Keratinocyte (primary cell): ENCODE data around the gene LMNTD2. TPM values are rescaled to one million over a fixed set of nuclear protein-coding genes. Genes with fewer than 3 reads are reported as not detected.

Experiments
- DNase-seq: peaks from one replicate; pipeline ENCODE4 v3.0.0-alpha.2; 2011; ENCODE audit warnings: low read depth, missing footprints, low spot score
- FAIRE-seq: peaks from 2 replicates; lab custom pipeline; 2011; peaks lifted over from hg19 to GRCh38; lab: Jason Lieb, UNC
- H2AFZ ChIP-seq: 2 replicates; pipeline ENCODE4 v1.6.0; 2012; ENCODE audit warnings: low read length, control low read depth, inconsistent platforms; ENCODE audit not compliant: control insufficient read depth
- H3K27ac ChIP-seq: 2 replicates; pipeline ENCODE4 v1.5.1; 2011; ENCODE audit warnings: low read length; ENCODE audit not compliant: control insufficient read depth, insufficient read depth
- H3K27me3 ChIP-seq: 3 replicates; pipeline ENCODE4 v1.6.0; 2011; ENCODE audit warnings: low read length; ENCODE audit not compliant: control insufficient read depth, insufficient read depth; ENCODE audit errors: extremely low read depth
- H3K36me3 ChIP-seq, 2 experiments: 2 replicates in 1 of 2; 3 replicates in 1 of 2; pipeline ENCODE4 v1.5.1; 2011; ENCODE audit warnings: low read length in 2 of 2, mild to moderate bottlenecking in 1 of 2; ENCODE audit not compliant: control insufficient read depth in 2 of 2, insufficient read depth in 2 of 2; ENCODE audit errors: extremely low read depth in 1 of 2
- H3K4me1 ChIP-seq: 3 replicates; pipeline ENCODE4 v1.5.1; 2011; ENCODE audit warnings: low read length; ENCODE audit not compliant: control insufficient read depth, insufficient read depth; ENCODE audit errors: extremely low read depth
- H3K4me2 ChIP-seq: 3 replicates; pipeline ENCODE4 v1.6.0; 2011; ENCODE audit warnings: low read depth, low read length; ENCODE audit not compliant: control insufficient read depth, insufficient read depth; ENCODE audit errors: extremely low read depth
- H3K4me3 ChIP-seq, 3 experiments: fragments of 200-600 bp in 1 of 3; sonication (generic) in 1 of 3; 2 replicates in 2 of 3; 3 replicates in 1 of 3; pipeline ENCODE4 v1.5.1; 2011 to 2016; ENCODE audit warnings: low read length in 3 of 3, mild to moderate bottlenecking in 3 of 3, control low read depth in 2 of 3, inconsistent platforms in 1 of 3, low read depth in 1 of 3, mixed read lengths in 1 of 3, mixed run types in 1 of 3, moderate library complexity in 1 of 3; ENCODE audit not compliant: control insufficient read depth in 2 of 3, insufficient read depth in 2 of 3; ENCODE audit errors: extremely low read depth in 1 of 3
- H3K79me2 ChIP-seq: 2 replicates; pipeline ENCODE4 v1.6.0; 2012; ENCODE audit warnings: low read length; ENCODE audit not compliant: control insufficient read depth, insufficient read depth
- H3K9ac ChIP-seq: 3 replicates; pipeline ENCODE4 v1.6.0; 2011; ENCODE audit warnings: low read length; ENCODE audit not compliant: control insufficient read depth, insufficient read depth; ENCODE audit errors: extremely low read depth
- H3K9me1 ChIP-seq: 3 replicates; pipeline ENCODE4 v1.6.0; 2011; ENCODE audit warnings: low read length; ENCODE audit not compliant: control insufficient read depth, insufficient read depth; ENCODE audit errors: extremely low read depth
- H3K9me3 ChIP-seq: 2 replicates; pipeline ENCODE4 v1.5.1; 2012; ENCODE audit warnings: low read depth, low read length; ENCODE audit not compliant: control insufficient read depth
- H4K20me1 ChIP-seq: 3 replicates; pipeline ENCODE4 v1.6.0; 2011; ENCODE audit warnings: low read length; ENCODE audit not compliant: control insufficient read depth, insufficient read depth; ENCODE audit errors: extremely low read depth
- CTCF ChIP-seq, 3 experiments: IDR thresholded peaks in 1 of 3; conservative IDR thresholded peaks in 1 of 3; optimal IDR thresholded peaks in 1 of 3; 2 replicates in 2 of 3; 3 replicates in 1 of 3; pipeline versions ENCODE3 to v1.5.1; 2011; ENCODE audit warnings: low read length in 3 of 3, mild to moderate bottlenecking in 3 of 3, moderate library complexity in 2 of 3, control low read depth in 1 of 3, inconsistent platforms in 1 of 3; ENCODE audit not compliant: insufficient read depth in 2 of 3; ENCODE audit errors: extremely low read depth in 1 of 3
- EZH2 ChIP-seq: IDR thresholded peaks from one replicate; pipeline ENCODE4 v1.6.1; 2012; ENCODE audit warnings: inconsistent platforms, mild to moderate bottlenecking, low read length, moderate library complexity
- dilution Hi-C: fragments of 300-500 bp; cut with MboI; formaldehyde crosslinking; loops from one replicate; pipeline ENCODE4 v1.7.0; 2020; ENCODE audit warnings: low sequenced_read_pairs; ENCODE audit not compliant: extremely low pct_ligation_motif_present
- polyA plus RNA-seq, 5 experiments: library from polyadenylated mRNA; depleted of rRNA in 3 of 5; stranded (reverse) in 3 of 5; stranded (forward) in 1 of 5; unstranded in 1 of 5; fragments of >200 nt; gene quantifications; 1 replicate in 1 of 5; 2 replicates in 3 of 5; 3 replicates in 1 of 5; pipeline versions ENCODE4 v1.2.1 to v1.2.3, GENCODE V29; 2011 to 2012; ENCODE audit warnings: missing spikeins in 2 of 5, low read depth in 1 of 5, low replicate concordance in 1 of 5

Gene LMNTD2
- polyA plus RNA-seq, 1 donor (not counting 4 experiments of a cell fraction or from before 2014, with no cell fraction given) = 1.2 TPM

- Histone ChIP-seq H3K4me1 (peaks cover 16% of the 10 kb centered on the region), H2AFZ (no peak overlapping the region), H3K9me3 (no peaks in the 10 kb centered on the region), H4K20me1 (no peaks in the 10 kb centered on the region), H3K27ac (peak overlapping the region; percentile 43), H3K4me3 (peak overlapping the region; percentile 52 to 66 (median 65)), H3K79me2 (peaks cover 5% of the 10 kb centered on the region), H3K9me1 (no peaks in the 10 kb centered on the region), H3K27me3 (no peaks in the 10 kb centered on the region), H3K36me3 (peaks cover 0 to 2% of the 10 kb centered on the region in 2 experiments), H3K4me2 (peak overlapping the region; percentile 92), H3K9ac (peak overlapping the region; percentile 81)
- dilution Hi-C loops = no loop called here
- DNase-seq (no peak), FAIRE-seq (no peak)
- TF ChIP-seq CTCF (optimal IDR thresholded peaks at IDR 0.05 in 1 of 3, IDR thresholded peaks at IDR 0.05 in 1 of 3, conservative IDR thresholded peaks at IDR 0.05 in 1 of 3; ENCODE audit: extremely low read depth in 1 of 3, insufficient read depth in 2 of 3, low read length in 3 of 3) (no peak), EZH2 (no peak)
These were observed 8.8 kb upstream of the LMNTD2 start for GRCh38 chr11:569158-569885.

- no peaks in the 10 kb centered on the region for H3K9me3 ChIP-seq
- no peaks in the 10 kb centered on the region for H3K27me3 ChIP-seq
- DNase-seq = peak; percentile 48
- H3K9me1 ChIP-seq = no peaks in the 10 kb centered on the region
- H3K4me3 ChIP-seq = peak overlapping the region; percentile 65 to 90 (median 79)
- peaks cover 13% of the 10 kb centered on the region for H3K4me1 ChIP-seq
- no peaks in the 10 kb centered on the region for H4K20me1 ChIP-seq
- no peak for FAIRE-seq
- H3K36me3 ChIP-seq = peaks cover 0 to 6% of the 10 kb centered on the region in 2 experiments
- no peak for TF ChIP-seq CTCF (optimal IDR thresholded peaks at IDR 0.05 in 1 of 3, IDR thresholded peaks at IDR 0.05 in 1 of 3, conservative IDR thresholded peaks at IDR 0.05 in 1 of 3; ENCODE audit: extremely low read depth in 1 of 3, insufficient read depth in 2 of 3, low read length in 3 of 3)
- TF ChIP-seq EZH2 = no peak
- peak overlapping the region; percentile 81 for H3K9ac ChIP-seq
- dilution Hi-C loops = no loop called here
- peaks cover 5% of the 10 kb centered on the region for H3K79me2 ChIP-seq
- peak overlapping the region; percentile 92 for H3K4me2 ChIP-seq
- no peak overlapping the region for H2AFZ ChIP-seq
- H3K27ac ChIP-seq = peak overlapping the region; percentile 43
These were observed 8.0 kb upstream of the LMNTD2 start for GRCh38 chr11:568306-569157.
